ENCODE results near the gene IMPA2.
"Not testable (repeated sequence)": the region's sequence is repeated elsewhere in the genome, so short reads cannot be mapped to it uniquely, and the experiment has no call there.

The IMPA2 gene

GRCh38 chr18:12059334-12060181 lies 78.3 kb downstream of the IMPA2 start:
- no peak overlapping the region for H3K4me3 ChIP-seq (ENCODE audit: low read length)
- TF ChIP-seq ZNF274 (IDR thresholded peaks at IDR 0.05; ENCODE audit: low read depth, low read length): no peak

DNA sequence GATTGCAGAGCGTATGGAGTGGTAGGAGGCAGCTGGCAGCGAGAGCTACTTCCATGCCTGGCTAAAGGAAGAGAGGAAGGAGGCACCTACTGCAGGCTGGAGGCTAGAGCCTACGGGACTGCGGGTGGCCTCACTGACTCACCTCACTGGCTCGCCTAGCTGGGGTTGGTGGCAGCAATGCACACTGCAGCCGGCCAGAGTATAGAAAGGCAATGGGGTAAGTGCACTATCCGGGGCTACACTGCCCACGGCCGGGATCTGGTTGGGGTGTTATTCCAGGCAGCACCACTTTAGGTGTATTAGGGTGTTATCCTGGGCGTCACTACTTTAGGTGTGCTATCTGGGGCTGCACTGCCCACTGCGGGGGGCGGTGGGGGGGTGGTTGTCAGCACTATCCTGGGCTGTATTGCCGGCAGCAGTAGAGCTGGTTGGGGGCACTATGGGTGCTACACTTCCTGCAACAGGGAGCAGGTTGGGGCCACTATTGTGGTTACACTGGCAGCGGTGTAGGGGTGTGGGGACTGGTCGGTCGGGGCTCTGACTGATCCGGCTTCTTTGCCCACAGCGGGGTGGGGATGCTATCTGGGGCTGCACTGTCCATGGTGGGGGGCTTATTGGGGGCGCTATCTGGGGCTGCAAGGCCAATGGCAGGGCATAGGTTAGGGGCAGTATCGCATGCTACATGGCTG lies 79.0 kb downstream of the IMPA2 start:
- H3K4me3 ChIP-seq (ENCODE audit: low read length): no peak overlapping the region
- no peak for TF ChIP-seq ZNF274 (IDR thresholded peaks at IDR 0.05; ENCODE audit: low read depth, low read length)

DNA sequence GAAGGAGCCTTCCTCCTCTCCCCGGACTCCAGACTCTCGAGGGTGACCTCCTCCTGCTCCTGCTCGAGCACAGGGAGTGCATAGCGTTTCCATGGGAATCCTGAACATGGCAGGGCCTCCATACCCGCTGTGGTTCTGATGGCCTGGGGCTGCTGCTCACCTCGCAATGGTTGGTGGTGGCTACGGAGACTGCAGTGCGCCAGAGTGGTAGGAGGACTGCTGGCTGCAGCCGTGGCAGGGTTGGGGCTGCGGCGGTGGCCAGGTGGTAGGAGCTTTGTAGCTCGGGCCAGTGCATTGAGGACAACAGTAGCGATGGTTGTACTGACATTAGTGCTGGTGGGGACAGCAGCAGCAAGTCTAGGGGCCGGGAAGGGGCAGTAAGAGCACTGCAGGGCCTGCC lies 80.4 kb downstream of the IMPA2 start:
- H3K4me3 ChIP-seq (ENCODE audit: low read length): no peak overlapping the region
- TF ChIP-seq ZNF274 (IDR thresholded peaks at IDR 0.05; ENCODE audit: low read depth, low read length): no peak

- H3K4me3 ChIP-seq (ENCODE audit: low read length): no peak overlapping the region
- no peak for TF ChIP-seq ZNF274 (IDR thresholded peaks at IDR 0.05; ENCODE audit: low read depth, low read length)
Observed at GRCh38 chr18:12062974-12063373, 81.7 kb downstream of the IMPA2 start.

- no peak for TF ChIP-seq ZNF274 (IDR thresholded peaks at IDR 0.05; ENCODE audit: low read depth, low read length)
Observed at GRCh38 chr18:12064086-12064763, 82.9 kb downstream of the IMPA2 start.

DNA sequence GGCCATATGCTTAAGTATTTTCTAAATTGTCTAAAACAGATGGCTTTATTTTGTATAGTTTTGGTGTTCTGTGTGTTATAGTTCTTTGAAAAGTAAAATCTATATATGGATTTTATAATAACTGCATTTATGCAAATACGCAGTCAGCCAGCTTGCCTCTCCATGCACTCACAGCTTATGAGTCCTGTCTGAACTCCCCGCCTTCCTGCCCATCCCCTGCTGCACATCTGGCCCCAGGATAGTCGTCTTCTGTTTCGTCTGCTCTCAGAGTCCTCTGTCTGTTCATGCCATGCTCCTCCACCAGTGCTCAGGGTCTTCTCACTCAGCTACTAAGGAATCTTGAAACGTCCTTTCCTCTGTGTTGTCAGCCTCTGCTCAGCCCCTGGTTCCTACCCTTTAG lies 84.1 kb downstream of the IMPA2 start:
- no peak overlapping the region for H3K4me3 ChIP-seq (ENCODE audit: low read length)
- no peak for TF ChIP-seq ZNF274 (IDR thresholded peaks at IDR 0.05; ENCODE audit: low read depth, low read length)

More at GRCh38 chr18:12064086-12064763, 82.9 kb downstream of the IMPA2 start:
- no peak overlapping the region for H3K4me3 ChIP-seq (ENCODE audit: low read length)

- TF ChIP-seq ZNF274 (IDR thresholded peaks at IDR 0.05; ENCODE audit: low read depth, low read length): no peak
Observed at GRCh38 chr18:12066910-12067511, 85.7 kb downstream of the IMPA2 start.

DNA sequence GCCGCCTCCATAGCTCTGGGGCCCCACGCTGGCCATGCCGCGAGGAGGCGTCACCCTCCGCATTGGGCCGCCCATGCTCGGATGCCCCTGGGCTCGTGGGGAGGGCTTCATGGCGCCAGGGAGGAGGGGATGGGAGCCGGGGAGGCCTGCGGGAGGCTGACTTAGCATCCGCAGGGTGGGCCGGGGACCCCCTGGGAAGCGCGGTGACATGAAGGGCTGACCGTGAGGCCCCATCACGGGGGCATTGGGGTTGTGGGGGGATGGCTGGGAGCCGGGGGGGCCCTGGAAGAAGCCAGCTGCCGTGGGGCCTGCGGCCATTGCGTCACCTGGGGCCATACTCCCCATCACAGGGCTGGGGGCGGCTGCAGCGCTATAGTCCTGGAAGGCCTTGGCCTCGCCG lies 86.4 kb downstream of the IMPA2 start:
- no peak for TF ChIP-seq ZNF274 (IDR thresholded peaks at IDR 0.05; ENCODE audit: low read depth, low read length)
- H3K4me3 ChIP-seq (ENCODE audit: low read length): no peak overlapping the region

More at GRCh38 chr18:12066910-12067511, 85.7 kb downstream of the IMPA2 start:
- no peak overlapping the region for H3K4me3 ChIP-seq (ENCODE audit: low read length)

DNA sequence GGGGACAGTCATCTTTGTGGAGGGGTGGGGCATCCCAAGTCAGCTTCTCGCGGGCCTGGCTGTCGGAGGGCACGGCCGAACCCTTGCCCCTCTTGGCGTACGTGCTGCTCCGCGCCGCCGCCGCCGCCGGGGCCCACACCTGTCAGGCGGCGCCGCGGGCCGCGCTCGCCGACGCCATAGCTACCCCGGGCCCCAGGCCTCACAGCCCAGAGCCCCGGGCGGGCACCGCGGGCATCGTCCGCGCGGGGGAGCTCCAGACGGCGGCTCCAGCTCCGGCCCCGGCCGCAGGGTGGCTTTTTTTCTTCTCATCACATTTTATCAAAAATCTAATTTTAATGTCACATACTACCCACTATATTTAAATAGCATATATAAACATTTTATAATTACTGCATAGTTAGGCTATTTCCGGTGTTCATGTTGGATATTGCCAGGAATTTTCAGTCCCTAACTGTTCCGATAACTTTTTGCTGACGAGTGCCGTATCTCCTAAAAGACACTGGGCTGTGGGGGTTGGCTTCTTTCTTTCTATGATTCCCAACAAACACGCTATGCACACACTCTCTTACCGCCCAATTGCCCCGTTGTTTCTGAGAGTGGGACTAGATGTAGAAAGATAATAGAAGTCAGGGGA lies 87.1 kb downstream of the IMPA2 start:
- not testable (repeated sequence) for H3K4me3 ChIP-seq (ENCODE audit: low read length)

GRCh38 chr18:12068950-12069320 lies 87.6 kb downstream of the IMPA2 start:
- H3K4me3 ChIP-seq (ENCODE audit: low read length): no peak overlapping the region
- no peak for TF ChIP-seq ZNF274 (IDR thresholded peaks at IDR 0.05; ENCODE audit: low read depth, low read length)

DNA sequence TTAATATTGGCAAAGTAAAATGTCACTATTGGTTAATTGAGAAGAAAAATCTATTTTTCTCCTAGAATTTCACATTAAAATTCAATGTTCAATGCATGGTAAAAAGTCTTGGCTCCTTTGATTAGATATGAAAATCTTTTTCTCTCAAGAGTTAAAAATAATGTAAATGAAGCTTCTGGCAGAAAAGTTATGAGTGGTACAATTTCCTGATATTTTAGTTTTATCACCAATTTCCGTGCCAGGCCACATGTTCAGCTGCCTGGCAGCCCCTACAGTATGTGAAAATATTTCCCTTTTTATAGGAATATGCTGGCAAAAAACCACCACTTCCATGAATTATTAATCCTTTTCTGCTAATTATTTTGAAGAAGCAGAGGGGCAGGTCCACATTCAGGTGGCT lies 89.8 kb downstream of the IMPA2 start:
- H3K4me3 ChIP-seq (ENCODE audit: low read length): not testable (repeated sequence)

GRCh38 chr18:12072996-12073395 lies 91.7 kb downstream of the IMPA2 start:
- TF ChIP-seq ZNF274 (IDR thresholded peaks at IDR 0.05; ENCODE audit: low read depth, low read length): no peak

DNA sequence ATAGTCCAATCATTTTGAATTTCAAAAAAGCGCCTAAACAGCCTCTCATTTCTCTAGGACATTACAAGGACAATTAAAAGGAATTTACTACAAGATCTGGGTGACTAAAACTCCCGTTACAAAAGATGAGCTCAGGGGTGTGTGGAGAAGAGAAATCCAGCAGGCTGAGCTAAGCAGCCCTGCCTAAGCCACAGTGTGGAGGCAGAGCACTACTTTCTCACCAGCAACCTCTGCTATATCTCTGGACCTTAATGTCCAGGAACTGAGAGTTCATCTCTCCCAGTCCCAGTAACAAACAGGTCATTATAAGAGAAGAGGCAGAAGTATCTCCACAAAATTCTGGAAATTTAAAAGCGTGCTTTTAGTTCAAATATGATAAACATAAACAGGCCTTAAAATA lies 93.4 kb downstream of the IMPA2 start:
- no peak for TF ChIP-seq ZNF274 (IDR thresholded peaks at IDR 0.05; ENCODE audit: low read depth, low read length)
- no peak overlapping the region for H3K4me3 ChIP-seq (ENCODE audit: low read length)

More at GRCh38 chr18:12072996-12073395, 91.7 kb downstream of the IMPA2 start:
- no peak overlapping the region for H3K4me3 ChIP-seq (ENCODE audit: low read length)

All from GM08714 (cell line).